WTC11 (cell line): ENCODE data around the gene COG8. TPM values are rescaled to one million over a fixed set of nuclear protein-coding genes. Genes with fewer than 3 reads are reported as not detected.

Experiments used
- ATAC-seq: fragments of 200-7000 bp; cut with Tn5 transposase; 2 replicates; pipeline ENCODE4 v1.10.0; 2021; ENCODE audit warnings: mild to moderate bottlenecking, moderate library complexity
- CTCF ChIA-PET: fragments of 300-600 bp; sonication (Branson Sonifier 250); formaldehyde crosslinking; loops from one replicate; lab custom pipeline; 2021; ENCODE audit warnings: antibody characterized with exemption; lab: Charles Lee
- POLR2A ChIA-PET: fragments of 350-600 bp; sonication (Branson Sonifier 250); formaldehyde crosslinking; loops from one replicate; lab custom pipeline; 2021; ENCODE audit warnings: antibody characterized with exemption; lab: Charles Lee
- DNase-seq: peaks from one replicate; pipeline ENCODE4 v3.0.0; 2021; ENCODE audit warnings: low spot score
- H3K27ac Mint-ChIP-seq: 2 replicates; pipeline ENCODE4 v1.8.0; 2021; ENCODE audit warnings: mixed read lengths
- H3K27me3 Mint-ChIP-seq: 2 replicates; pipeline ENCODE4 v1.8.0; 2021; ENCODE audit warnings: low read depth, mild to moderate bottlenecking, moderate library complexity, mixed read lengths
- H3K36me3 Mint-ChIP-seq: 2 replicates; pipeline ENCODE4 v1.8.0; 2021; ENCODE audit warnings: mixed read lengths
- H3K4me1 Mint-ChIP-seq: 2 replicates; pipeline ENCODE4 v1.8.0; 2022; ENCODE audit warnings: mixed read lengths
- H3K4me3 Mint-ChIP-seq: 2 replicates; pipeline ENCODE4 v1.8.0; 2021; ENCODE audit warnings: mild to moderate bottlenecking, moderate library complexity, mixed read lengths
- H3K9me3 Mint-ChIP-seq: 2 replicates; pipeline ENCODE4 v1.8.0; 2021; ENCODE audit warnings: mixed read lengths
- ATF2 ChIP-seq: sonication (generic); formaldehyde crosslinking; IDR thresholded peaks from 2 replicates; pipeline ENCODE4 v1.8.1; 2022; ENCODE audit warnings: low read depth, missing genetic modification reagents, borderline replicate concordance
- FOXJ3 ChIP-seq: sonication (generic); formaldehyde crosslinking; IDR thresholded peaks from 2 replicates; pipeline ENCODE4 v1.9.0; 2021; ENCODE audit warnings: missing genetic modification reagents, mild to moderate bottlenecking, borderline replicate concordance
- GTF2I ChIP-seq: fragments of 250-450 bp; sonication (Bioruptor Pico); conservative IDR thresholded peaks from 2 replicates; pipeline ENCODE4 v1.4.0; 2021; ENCODE audit warnings: mild to moderate bottlenecking
- HMGA2 ChIP-seq: fragments of 250-450 bp; sonication (Bioruptor Pico); IDR thresholded peaks from 2 replicates; pipeline ENCODE4 v1.4.0; 2021; ENCODE audit warnings: mild to moderate bottlenecking, moderate library complexity
- KAT7 ChIP-seq: sonication (generic); formaldehyde crosslinking; IDR thresholded peaks from 2 replicates; pipeline ENCODE4 v1.8.1; 2023; ENCODE audit warnings: missing genetic modification reagents, mild to moderate bottlenecking, borderline replicate concordance
- MYBL2 ChIP-seq: sonication (generic); formaldehyde crosslinking; IDR thresholded peaks from 2 replicates; pipeline ENCODE4 v1.8.1; 2023; ENCODE audit warnings: mild to moderate bottlenecking, moderate library complexity, missing genetic modification reagents
- NFATC4 ChIP-seq: fragments of 250-450 bp; sonication (Bioruptor Pico); IDR thresholded peaks from 2 replicates; pipeline ENCODE4 v1.9.0; 2021; ENCODE audit warnings: mild to moderate bottlenecking
- NFE2L1 ChIP-seq: sonication (generic); formaldehyde crosslinking; IDR thresholded peaks from 2 replicates; pipeline ENCODE4 v1.8.1; 2023; ENCODE audit warnings: missing genetic modification reagents
- RELA ChIP-seq: sonication (generic); formaldehyde crosslinking; IDR thresholded peaks from 2 replicates; pipeline ENCODE4 v1.8.1; 2022; ENCODE audit warnings: missing genetic modification reagents, mild to moderate bottlenecking, borderline replicate concordance
- TCF7 ChIP-seq: sonication (generic); formaldehyde crosslinking; IDR thresholded peaks from 2 replicates; pipeline ENCODE4 v1.8.0; 2022; ENCODE audit warnings: mild to moderate bottlenecking, low read depth, missing genetic modification reagents, moderate library complexity
- TEAD4 ChIP-seq: sonication (generic); formaldehyde crosslinking; IDR thresholded peaks from 2 replicates; pipeline ENCODE4 v1.8.0; 2022; ENCODE audit warnings: mild to moderate bottlenecking, missing genetic modification reagents
- TP53 ChIP-seq: sonication (generic); formaldehyde crosslinking; IDR thresholded peaks from 2 replicates; pipeline ENCODE4 v1.8.1; 2023; ENCODE audit warnings: mild to moderate bottlenecking, missing genetic modification reagents
- ZNF263 ChIP-seq: sonication (generic); formaldehyde crosslinking; IDR thresholded peaks from 2 replicates; pipeline ENCODE4 v1.8.1; 2022; ENCODE audit warnings: low read depth, mild to moderate bottlenecking, moderate library complexity, missing genetic modification reagents
- total RNA-seq: library from RNA; stranded (reverse); gene quantifications from 3 replicates; pipeline ENCODE4 v1.2.3, GENCODE V29; 2021
- TF ChIP-seq, protein P1 (sequence below): sonication (generic); formaldehyde crosslinking; IDR thresholded peaks from 2 replicates; pipeline ENCODE4 v1.8.1; 2023; ENCODE audit warnings: mild to moderate bottlenecking, missing genetic modification reagents, moderate library complexity

Gene COG8
- total RNA-seq, 1 experiment from 2014 or later = 56.5 TPM

GRCh38 chr16:69350536-69351133 is 11.3 kb upstream of the COG8 start:
- no peak for DNase-seq
- Mint-ChIP-seq H3K27me3 (no peaks in the 10 kb centered on the region), H3K9me3 (no peaks in the 10 kb centered on the region), H3K4me1 (no peaks in the 10 kb centered on the region), H3K36me3 (no peaks in the 10 kb centered on the region; the same call in 1 of the 2 replicates), H3K27ac (no peak overlapping the region), H3K4me3 (no peak overlapping the region)
- ChIA-PET CTCF (no interaction called here), POLR2A (no interaction called here)
- TF ChIP-seq TCF7 (CRISPR knock-in tag) = no peak
- no peak for TF ChIP-seq HMGA2 (CRISPR knock-in tag)
- TF ChIP-seq TP53 (CRISPR knock-in tag) = no peak
- TF ChIP-seq GTF2I (CRISPR knock-in tag) = no peak
- TF ChIP-seq KAT7 (CRISPR knock-in tag) = no peak
- TF ChIP-seq MYBL2 (CRISPR knock-in tag) = no peak
- no peak for TF ChIP-seq NFE2L1 (CRISPR knock-in tag)
- ATAC-seq = no peak

DNA sequence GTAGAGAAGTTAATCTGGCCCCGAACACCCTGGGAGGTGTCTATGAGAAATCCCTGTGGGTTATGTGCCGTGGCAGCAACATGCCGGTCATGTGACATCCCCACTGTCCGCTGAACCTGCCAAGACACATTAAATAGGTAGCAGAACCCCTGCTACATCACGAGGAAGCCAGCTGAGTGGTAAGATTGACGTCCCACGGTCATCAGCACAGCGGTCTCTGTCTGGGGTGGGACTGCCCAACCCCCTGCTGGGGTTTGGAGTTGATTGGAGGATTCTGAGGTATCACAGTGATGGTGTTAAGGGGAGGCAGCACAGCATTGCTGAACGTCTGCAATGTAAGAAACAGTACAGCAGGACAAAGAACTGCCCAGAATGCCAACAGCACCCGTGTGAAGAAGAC is 10.2 kb upstream of the COG8 start:
- TF ChIP-seq, protein P1, sequence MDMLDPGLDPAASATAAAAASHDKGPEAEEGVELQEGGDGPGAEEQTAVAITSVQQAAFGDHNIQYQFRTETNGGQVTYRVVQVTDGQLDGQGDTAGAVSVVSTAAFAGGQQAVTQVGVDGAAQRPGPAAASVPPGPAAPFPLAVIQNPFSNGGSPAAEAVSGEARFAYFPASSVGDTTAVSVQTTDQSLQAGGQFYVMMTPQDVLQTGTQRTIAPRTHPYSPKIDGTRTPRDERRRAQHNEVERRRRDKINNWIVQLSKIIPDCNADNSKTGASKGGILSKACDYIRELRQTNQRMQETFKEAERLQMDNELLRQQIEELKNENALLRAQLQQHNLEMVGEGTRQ (CRISPR knock-in tag) = peak; percentile 16; the same call in 1 of the 2 replicates
- TF ChIP-seq TEAD4 (CRISPR knock-in tag) = no peak
- Mint-ChIP-seq H3K4me3 (no peak overlapping the region), H3K36me3 (no peaks in the 10 kb centered on the region), H3K27me3 (no peaks in the 10 kb centered on the region), H3K27ac (no peak overlapping the region), H3K4me1 (no peaks in the 10 kb centered on the region), H3K9me3 (no peaks in the 10 kb centered on the region)
- ChIA-PET POLR2A (no interaction called here), CTCF (interaction anchor here (0.5 kb wide), 1 partner anchor 428 kb away, joined by 4 read pairs; no protein-coding TSS in a partner anchor)
- ATAC-seq = no peak
- no peak for DNase-seq

DNA sequence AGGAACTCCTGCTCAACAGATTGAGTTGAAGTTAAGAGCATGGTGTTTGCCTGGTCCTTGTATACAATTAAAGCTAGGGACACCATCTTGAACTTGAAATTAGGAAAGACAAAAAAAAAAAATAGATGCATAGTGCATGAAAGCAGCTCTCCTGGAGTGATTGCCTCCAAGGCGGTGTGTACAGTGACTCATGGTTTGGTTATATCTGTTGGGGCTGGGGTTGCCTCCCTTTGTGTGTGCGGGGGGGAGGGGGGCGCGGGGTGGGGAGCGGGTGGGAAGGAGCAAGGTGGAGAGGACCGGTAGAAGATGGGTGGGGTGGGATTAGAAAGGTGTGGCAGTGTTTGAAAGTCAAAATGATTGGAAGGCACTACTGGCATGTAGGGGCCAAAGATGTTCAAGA is 8.9 kb upstream of the COG8 start:
- H3K27ac Mint-ChIP-seq = no peak overlapping the region
- ATAC-seq = no peak
- peaks cover 4% of the 10 kb centered on the region for H3K36me3 Mint-ChIP-seq
- no peak for DNase-seq
- no peaks in the 10 kb centered on the region for H3K4me1 Mint-ChIP-seq
- no peaks in the 10 kb centered on the region for H3K27me3 Mint-ChIP-seq
- POLR2A ChIA-PET = no interaction called here
- no peaks in the 10 kb centered on the region for H3K9me3 Mint-ChIP-seq
- CTCF ChIA-PET = no interaction called here
- no peak overlapping the region for H3K4me3 Mint-ChIP-seq
- TF ChIP-seq HMGA2 (CRISPR knock-in tag) = no peak
- no peak for TF ChIP-seq NFATC4 (CRISPR knock-in tag)
- TF ChIP-seq FOXJ3 (CRISPR knock-in tag) = no peak
- TF ChIP-seq, all 79 proteins: peak for 0

DNA sequence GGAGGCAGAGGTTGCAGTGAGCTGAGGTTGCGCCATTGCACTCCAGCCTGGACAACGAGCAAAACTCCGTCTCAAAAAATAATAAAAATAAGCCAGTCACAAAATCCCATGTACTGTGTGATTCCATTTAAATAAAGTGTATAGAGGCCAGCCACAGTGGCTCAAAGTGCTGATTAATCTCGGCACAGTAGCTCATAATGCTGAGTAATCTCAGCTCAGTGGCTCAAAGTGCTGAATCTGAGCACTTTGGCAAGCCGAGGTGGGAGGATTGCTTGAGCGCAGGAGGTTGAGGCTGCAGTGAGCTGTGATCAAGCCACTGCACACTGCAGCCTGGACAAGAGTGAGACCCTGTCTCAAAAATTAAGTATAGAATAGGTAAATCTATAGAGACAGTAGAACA is 7.3 kb upstream of the COG8 start:
- TF ChIP-seq ZNF263 (CRISPR knock-in tag) = no peak
- TF ChIP-seq, all 79 proteins: peak for 0
- peaks cover 13% of the 10 kb centered on the region for H3K36me3 Mint-ChIP-seq
- H3K27me3 Mint-ChIP-seq = no peaks in the 10 kb centered on the region
- no peaks in the 10 kb centered on the region for H3K4me1 Mint-ChIP-seq
- DNase-seq (no peak), ATAC-seq (no peak)
- H3K4me3 Mint-ChIP-seq = no peak overlapping the region
- POLR2A ChIA-PET = no interaction called here
- no peaks in the 10 kb centered on the region for H3K9me3 Mint-ChIP-seq
- no peak overlapping the region for H3K27ac Mint-ChIP-seq
- CTCF ChIA-PET = no interaction called here

GRCh38 chr16:69345923-69346322 is 6.6 kb upstream of the COG8 start:
- Mint-ChIP-seq H3K4me3 (no peak overlapping the region), H3K9me3 (no peaks in the 10 kb centered on the region), H3K27ac (peak overlapping the region; percentile 19; the same call in 1 of the 2 replicates), H3K4me1 (peaks cover 5% of the 10 kb centered on the region), H3K36me3 (peaks cover 20% of the 10 kb centered on the region), H3K27me3 (no peaks in the 10 kb centered on the region)
- no peak for TF ChIP-seq RELA
- TF ChIP-seq ATF2 = no peak
- POLR2A ChIA-PET = no interaction called here
- DNase-seq (no peak), ATAC-seq (no peak)
- CTCF ChIA-PET = no interaction called here
